Activated CD8-positive, alpha-beta memory T cell treated with anti-CD3 and anti-CD28 coated beads for 36 hours (primary cell): ENCODE results near the gene FAM3A. TPM values are rescaled to one million over a fixed set of nuclear protein-coding genes. Genes with fewer than 3 reads are reported as not detected.
"Not testable (repeated sequence)": the region's sequence is repeated elsewhere in the genome, so short reads cannot be mapped to it uniquely, and the experiment has no call there.

Source experiments
- CTCF ChIA-PET: fragments of 350-600 bp; sonication (Branson Sonifier 250); formaldehyde crosslinking; loops from one replicate; lab custom pipeline; 2021; ENCODE audit warnings: antibody characterized with exemption; lab: Charles Lee
- POLR2A ChIA-PET: fragments of 350-600 bp; sonication (Branson Sonifier 250); formaldehyde crosslinking; loops from one replicate; lab custom pipeline; 2021; ENCODE audit warnings: antibody characterized with exemption; lab: Charles Lee
- total RNA-seq, 2 experiments: library from RNA; stranded (reverse); gene quantifications; one replicate each; pipeline ENCODE4 v1.2.3, GENCODE V29; 2021

The FAM3A gene
- 10 to 100 TPM; 30.5 to 32.5 TPM for total RNA-seq

- ChIA-PET POLR2A (no interaction called here), CTCF (interaction anchor here (0.6 kb wide), 1 partner anchor 40 kb away, joined by 3 read pairs; no protein-coding TSS in a partner anchor)
Observed at GRCh38 chrX:154515966-154516655, at the start of gene FAM3A. TSS of gene FAM3A (minus strand) at chrX:154516232. CDS start at chrX:154515772, 460 bp downstream.

GRCh38 chrX:154562295-154562694 is 46.3 kb upstream of the FAM3A start:
- CTCF ChIA-PET, POLR2A ChIA-PET: not testable (repeated sequence)

DNA sequence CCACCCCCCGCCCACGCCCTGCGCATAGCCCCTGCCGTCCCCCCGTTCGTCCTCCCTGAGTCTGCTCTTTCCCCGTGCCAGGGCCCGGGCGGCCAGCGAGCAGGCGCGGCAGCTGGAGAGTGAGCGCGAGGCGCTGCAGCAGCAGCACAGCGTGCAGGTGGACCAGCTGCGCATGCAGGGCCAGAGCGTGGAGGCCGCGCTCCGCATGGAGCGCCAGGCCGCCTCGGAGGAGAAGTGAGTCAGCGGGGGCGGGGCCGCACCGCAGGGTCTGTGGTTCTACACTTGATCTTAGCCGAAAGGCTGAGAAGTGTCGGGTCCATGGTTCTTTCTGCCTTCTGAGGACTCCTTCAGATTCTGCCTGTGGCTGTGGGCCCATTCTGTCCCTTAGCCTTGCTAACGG is 44.3 kb upstream of the FAM3A start:
- POLR2A ChIA-PET = not testable (repeated sequence)

GRCh38 chrX:154558896-154559295 is 42.9 kb upstream of the FAM3A start:
- POLR2A ChIA-PET, CTCF ChIA-PET: not testable (repeated sequence)

More for the DNA sequence above, 44.3 kb upstream of the FAM3A start:
- CTCF ChIA-PET = not testable (repeated sequence)

- CTCF ChIA-PET, POLR2A ChIA-PET: not testable (repeated sequence)
Observed at GRCh38 chrX:154558060-154558690, 42.1 kb upstream of the FAM3A start.

- CTCF ChIA-PET, POLR2A ChIA-PET: not testable (repeated sequence)
Observed at GRCh38 chrX:154552112-154552806, 36.2 kb upstream of the FAM3A start.

GRCh38 chrX:154549766-154550165 is 33.7 kb upstream of the FAM3A start:
- CTCF ChIA-PET = no interaction called here
- POLR2A ChIA-PET = no interaction called here

GRCh38 chrX:154548028-154548316 is 31.9 kb upstream of the FAM3A start:
- POLR2A ChIA-PET = no interaction called here
- CTCF ChIA-PET = no interaction called here

- ChIA-PET CTCF (no interaction called here), POLR2A (interaction anchor here (0.6 to 1.6 kb wide), 2 partner anchors 57 to 137 kb away, joined by 3 to 5 read pairs; partner anchors contain the start of gene SLC10A3)
Observed at GRCh38 chrX:154547245-154548027, 31.4 kb upstream of the FAM3A start, which contains the start of gene IKBKG. TSS of gene IKBKG (plus strand) at chrX:154547620. CDS start at chrX:154552003, 4,383 bp downstream.

DNA sequence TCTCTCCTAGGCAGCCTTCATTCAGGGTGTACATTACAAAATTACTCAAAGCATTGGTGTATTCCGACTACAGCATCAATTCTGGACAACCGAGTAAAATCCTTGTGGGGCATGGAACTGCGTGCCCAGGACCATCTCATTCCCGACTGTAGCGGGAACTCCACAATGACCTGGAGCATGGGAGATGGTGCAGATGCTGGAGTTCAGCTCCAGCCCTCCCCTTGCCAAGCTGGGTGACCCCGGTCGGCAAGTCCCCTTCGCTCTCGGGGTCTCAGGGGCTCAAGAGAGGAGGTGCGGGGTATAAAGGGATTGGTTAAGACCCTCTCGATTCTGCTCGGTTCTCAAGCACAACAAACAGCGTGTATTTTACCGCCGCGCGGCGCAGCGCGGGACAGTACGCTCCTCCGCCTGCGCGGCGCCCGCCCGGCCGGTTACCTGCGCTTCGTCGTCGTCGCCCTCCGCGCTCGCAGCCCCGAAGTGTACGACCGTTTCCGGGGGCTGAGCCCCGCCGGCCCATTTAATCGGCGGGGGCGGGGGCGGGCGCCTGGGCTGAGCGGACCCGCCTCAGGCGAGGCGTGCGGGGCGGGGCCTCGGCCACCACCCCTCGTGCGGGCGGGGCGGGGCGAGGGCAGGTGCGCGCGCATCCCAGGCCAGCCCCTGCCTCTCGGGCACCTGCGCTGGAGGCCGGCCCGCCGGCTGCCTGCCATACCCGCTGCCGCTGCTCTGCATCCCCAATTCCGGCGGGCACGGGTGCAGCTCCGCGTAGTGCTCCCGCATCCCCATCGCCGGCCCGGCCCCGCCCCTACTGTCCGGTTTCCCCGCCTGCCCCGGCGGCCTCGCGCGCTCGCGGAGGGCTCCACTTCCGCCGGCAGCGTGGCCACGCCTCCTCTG is 30.6 kb upstream of the FAM3A start, which contains the start of gene G6PD:
TSS of gene G6PD (minus strand) at position 493 of the 891 bp plus-strand sequence. CDS start 691 bp downstream, outside the sequence.
- ChIA-PET CTCF (no interaction called here), POLR2A (interaction anchor here (0.6 to 1.6 kb wide), 3 partner anchors 56 to 173 kb away, joined by 3 to 5 read pairs (median 4); partner anchors contain the start of gene SLC10A3)

GRCh38 chrX:154545673-154546274 is 29.7 kb upstream of the FAM3A start:
- CTCF ChIA-PET = no interaction called here
- POLR2A ChIA-PET = interaction anchor here (0.6 to 1.6 kb wide), 3 partner anchors 21 to 172 kb away, joined by 4 to 5 read pairs (median 5); partner anchors contain the start of gene SLC10A3

- ChIA-PET CTCF (interaction anchor here (1.5 to 2.4 kb wide), 2 partner anchors 11 to 169 kb away, joined by 4 to 7 read pairs; partner anchors contain the start of gene FLNA), POLR2A (interaction anchor here (0.6 kb wide), 1 partner anchor 45 kb away, joined by 3 read pairs; no protein-coding TSS in a partner anchor)
Observed at GRCh38 chrX:154542723-154543424, 26.8 kb upstream of the FAM3A start.

DNA sequence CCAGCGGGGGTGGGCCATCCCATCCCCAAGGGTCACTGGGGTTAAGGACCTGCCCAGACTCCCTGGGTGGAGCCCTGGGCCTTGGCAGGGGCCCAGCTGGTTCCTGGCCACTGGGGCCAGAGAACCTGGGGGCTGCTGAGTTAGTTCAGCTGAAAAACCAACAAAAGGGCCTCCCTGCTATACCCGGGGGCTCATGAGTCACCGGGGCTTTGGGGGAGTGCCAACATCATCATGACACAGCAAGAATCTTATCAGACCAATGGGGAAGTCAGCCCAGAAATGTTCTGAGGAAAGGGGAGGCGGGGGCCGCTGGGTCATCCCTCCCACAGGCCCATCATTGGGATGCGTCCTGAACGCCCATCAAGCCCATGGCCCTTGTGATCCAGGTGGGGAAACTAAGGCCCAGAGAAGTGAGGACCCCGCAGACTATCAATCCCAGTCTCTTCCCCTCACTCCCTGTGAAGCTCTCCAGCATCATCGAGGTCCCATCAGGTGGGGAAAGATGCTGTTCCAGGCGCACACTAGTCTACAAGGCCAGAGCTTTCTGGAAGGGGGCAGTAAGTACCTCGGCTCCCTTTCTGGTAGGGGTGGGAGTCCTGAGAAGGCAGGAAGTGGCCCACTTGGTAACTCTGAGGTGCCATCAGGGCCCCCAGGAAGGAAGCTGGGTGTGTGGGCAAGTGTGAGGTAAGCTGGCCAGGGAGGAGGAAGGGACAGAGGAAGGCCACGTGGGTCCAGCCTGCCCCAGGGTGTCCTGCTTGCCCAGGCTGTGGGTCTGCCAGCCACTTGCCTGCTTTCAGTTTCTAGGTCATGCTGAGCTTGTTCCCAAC is 26.1 kb upstream of the FAM3A start:
- ChIA-PET POLR2A (interaction anchor here (0.6 to 0.9 kb wide), 3 partner anchors 13 to 1081 kb away, joined by 3 to 7 read pairs (median 3); no protein-coding TSS in a partner anchor), CTCF (interaction anchor here (1.5 to 2.4 kb wide), 3 partner anchors 10 to 168 kb away, joined by 4 to 7 read pairs (median 7); partner anchors contain the start of gene FLNA)

- ChIA-PET POLR2A (interaction anchor here (0.6 to 0.9 kb wide), 2 partner anchors 12 to 1081 kb away, joined by 3 to 7 read pairs; no protein-coding TSS in a partner anchor), CTCF (interaction anchor here (1.5 to 2.4 kb wide), 3 partner anchors 10 to 168 kb away, joined by 4 to 7 read pairs (median 7); partner anchors contain the start of gene FLNA)
Observed at GRCh38 chrX:154541589-154541895, 25.5 kb upstream of the FAM3A start.

GRCh38 chrX:154540897-154541535 is 25.0 kb upstream of the FAM3A start:
- CTCF ChIA-PET = interaction anchor here (2.2 to 2.4 kb wide), 2 partner anchors 14 to 167 kb away, joined by 7 read pairs; partner anchors contain the start of gene FLNA
- POLR2A ChIA-PET = no interaction called here
